ENCODE data around the gene MAPK10. TPM values are rescaled to one million over a fixed set of nuclear protein-coding genes. Genes with fewer than 3 reads are reported as not detected.

Gene MAPK10
- total and polyA plus RNA-seq, 4 experiments from 2014 or later: 0.48 to 0.49 TPM; not detected in 2

DNA sequence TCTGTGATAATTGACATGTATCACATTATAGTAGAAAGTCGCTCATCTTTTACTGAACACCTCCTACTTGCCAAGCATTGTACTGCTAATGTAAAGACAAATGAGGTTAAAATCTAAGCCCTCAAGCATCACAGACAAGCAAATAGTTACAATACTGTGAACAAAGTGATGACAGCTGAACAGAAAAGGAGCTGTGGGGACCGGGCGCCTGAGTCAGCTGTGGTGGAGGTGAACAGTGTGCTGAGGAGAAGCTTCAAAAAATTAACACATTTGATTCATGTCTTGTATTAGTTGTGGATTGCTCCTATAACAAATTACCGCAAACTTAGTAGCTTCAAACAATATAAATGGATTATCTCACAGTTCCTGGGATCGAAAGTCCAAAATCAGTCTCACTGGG lies 124.3 kb downstream of the MAPK10 start:
- no peaks in the 10 kb centered on the region for H3K4me1 Mint-ChIP-seq
- Histone ChIP-seq H3K4me1 (ENCODE audit: insufficient read depth, low read length) (no peaks in the 10 kb centered on the region), H3K27ac (ENCODE audit: low read depth, low read length) (no peak overlapping the region), H3K36me3 (ENCODE audit: insufficient read depth, low read length) (no peaks in the 10 kb centered on the region), H3K9me3 (ENCODE audit: control insufficient read depth in 1 of 2, low read length in 2 of 2) (no peaks in the 10 kb centered on the region), H3K4me3 (ENCODE audit: low read length in 2 of 2) (no peak overlapping the region), H3K27me3 (ENCODE audit: insufficient read depth, low read length) (no peaks in the 10 kb centered on the region)
- no peak for DNase-seq
- ChIA-PET CTCF (ENCODE audit: partially characterized antibody) (no interaction called here), POLR2A (ENCODE audit: partially characterized antibody) (no interaction called here)
- H3K36me3 Mint-ChIP-seq: no peaks in the 10 kb centered on the region
- no peak overlapping the region for H3K4me3 Mint-ChIP-seq
- H3K27ac Mint-ChIP-seq: no peak overlapping the region
- no peaks in the 10 kb centered on the region for H3K27me3 Mint-ChIP-seq
- H3K9me3 Mint-ChIP-seq: peaks cover 9 to 27% (median 12%) of the 10 kb centered on the region in 8 donors
- intact Hi-C loops (cut with micrococcal nuclease): no loop called here

DNA sequence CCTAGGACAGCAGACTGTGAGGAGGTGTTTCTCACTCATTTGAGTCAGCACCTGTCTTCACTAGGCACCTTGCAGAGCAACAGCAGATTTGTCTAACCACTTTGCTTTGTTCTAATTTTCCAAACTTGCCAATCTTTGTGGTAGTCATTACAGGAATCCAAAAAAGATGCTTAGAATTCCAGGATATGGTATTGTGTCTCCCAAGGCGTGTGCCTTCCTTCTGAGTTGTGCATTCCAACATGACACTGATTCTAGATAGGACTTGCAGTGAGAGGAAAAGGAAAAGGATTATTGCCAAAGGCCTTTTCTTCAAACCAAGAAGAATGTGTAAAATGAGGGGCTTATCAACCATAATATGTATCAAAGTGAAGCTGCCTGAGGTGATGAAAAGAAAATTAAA lies 126.2 kb downstream of the MAPK10 start:
- Mint-ChIP-seq H3K27ac (no peak overlapping the region), H3K4me3 (no peak overlapping the region), H3K36me3 (no peaks in the 10 kb centered on the region), H3K4me1 (no peaks in the 10 kb centered on the region), H3K27me3 (no peaks in the 10 kb centered on the region), H3K9me3 (peaks cover 0 to 17% (median 8%) of the 10 kb centered on the region in 8 donors)
- Histone ChIP-seq H3K27me3 (ENCODE audit: insufficient read depth, low read length) (no peaks in the 10 kb centered on the region), H3K4me1 (ENCODE audit: insufficient read depth, low read length) (no peaks in the 10 kb centered on the region), H3K9me3 (ENCODE audit: control insufficient read depth in 1 of 2, low read length in 2 of 2) (no peaks in the 10 kb centered on the region), H3K4me3 (ENCODE audit: low read length in 2 of 2) (no peak overlapping the region), H3K36me3 (ENCODE audit: insufficient read depth, low read length) (no peaks in the 10 kb centered on the region), H3K27ac (ENCODE audit: low read depth, low read length) (no peak overlapping the region)
- CTCF ChIA-PET (ENCODE audit: partially characterized antibody): no interaction called here
- POLR2A ChIA-PET (ENCODE audit: partially characterized antibody): no interaction called here
- intact Hi-C loops (cut with micrococcal nuclease): no loop called here
- DNase-seq: no peak

- H3K27me3 ChIP-seq (ENCODE audit: insufficient read depth, low read length): no peaks in the 10 kb centered on the region
- intact Hi-C loops (cut with micrococcal nuclease): no loop called here
- H3K36me3 Mint-ChIP-seq: no peaks in the 10 kb centered on the region
Observed at GRCh38 chr4:86233090-86233489, 126.8 kb downstream of the MAPK10 start.

GRCh38 chr4:86223472-86223871 lies 136.4 kb downstream of the MAPK10 start:
- H3K4me3 ChIP-seq (ENCODE audit: low read length in 2 of 2): no peak overlapping the region
- no peaks in the 10 kb centered on the region for H3K36me3 ChIP-seq (ENCODE audit: insufficient read depth, low read length)
- Mint-ChIP-seq H3K27me3 (no peaks in the 10 kb centered on the region), H3K4me3 (no peak overlapping the region), H3K36me3 (no peaks in the 10 kb centered on the region), H3K4me1 (no peaks in the 10 kb centered on the region), H3K27ac (no peak overlapping the region), H3K9me3 (peaks cover 0 to 7% (median 3%) of the 10 kb centered on the region in 8 donors)
- ChIA-PET POLR2A (ENCODE audit: partially characterized antibody) (no interaction called here), CTCF (ENCODE audit: partially characterized antibody) (interaction anchor here (0.6 kb wide), 1 partner anchor 1013 kb away, joined by 4 read pairs; no protein-coding TSS in a partner anchor)
- no peak for DNase-seq
- H3K27ac ChIP-seq (ENCODE audit: low read depth, low read length): no peak overlapping the region
- H3K27me3 ChIP-seq (ENCODE audit: insufficient read depth, low read length): no peaks in the 10 kb centered on the region
- no peaks in the 10 kb centered on the region for H3K4me1 ChIP-seq (ENCODE audit: insufficient read depth, low read length)
- intact Hi-C loops (cut with micrococcal nuclease): no loop called here
- no peaks in the 10 kb centered on the region for H3K9me3 ChIP-seq (ENCODE audit: control insufficient read depth in 1 of 2, low read length in 2 of 2)

More at GRCh38 chr4:86233090-86233489, 126.8 kb downstream of the MAPK10 start:
- Mint-ChIP-seq H3K4me3 (no peak overlapping the region), H3K4me1 (no peaks in the 10 kb centered on the region), H3K9me3 (peaks cover 0 to 13% (median 7%) of the 10 kb centered on the region in 8 donors), H3K27ac (no peak overlapping the region), H3K27me3 (no peaks in the 10 kb centered on the region)
- ChIA-PET CTCF (ENCODE audit: partially characterized antibody) (no interaction called here), POLR2A (ENCODE audit: partially characterized antibody) (no interaction called here)
- H3K4me3 ChIP-seq (ENCODE audit: low read length in 2 of 2): no peak overlapping the region
- H3K9me3 ChIP-seq (ENCODE audit: control insufficient read depth in 1 of 2, low read length in 2 of 2): no peaks in the 10 kb centered on the region
- H3K4me1 ChIP-seq (ENCODE audit: insufficient read depth, low read length): no peaks in the 10 kb centered on the region
- H3K36me3 ChIP-seq (ENCODE audit: insufficient read depth, low read length): no peaks in the 10 kb centered on the region
- no peak overlapping the region for H3K27ac ChIP-seq (ENCODE audit: low read depth, low read length)
- DNase-seq: no peak

GRCh38 chr4:86221002-86221401 lies 138.9 kb downstream of the MAPK10 start:
- no peaks in the 10 kb centered on the region for H3K27me3 Mint-ChIP-seq
- intact Hi-C loops (cut with micrococcal nuclease): no loop called here

DNA sequence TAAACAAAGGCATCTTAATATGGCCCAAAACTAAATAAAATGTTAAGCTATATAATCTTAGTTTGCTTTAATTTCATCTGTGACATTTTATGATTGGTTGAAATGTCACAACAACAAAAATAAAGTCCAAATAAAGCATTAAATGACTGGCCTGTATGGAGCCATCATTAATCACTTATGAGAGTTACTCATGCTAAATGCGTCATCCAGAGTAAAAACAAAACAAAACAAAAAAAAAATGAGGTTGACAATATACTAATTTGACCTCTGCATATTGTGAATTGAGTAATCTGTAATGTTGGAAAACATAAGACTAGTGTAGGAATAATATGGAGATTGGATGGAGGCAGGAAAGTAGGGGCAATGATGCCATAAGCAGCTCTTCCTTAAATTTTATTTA lies 139.7 kb downstream of the MAPK10 start:
- Mint-ChIP-seq H3K4me1 (no peaks in the 10 kb centered on the region), H3K4me3 (no peak overlapping the region), H3K36me3 (no peaks in the 10 kb centered on the region), H3K27me3 (no peaks in the 10 kb centered on the region), H3K9me3 (peaks cover 0 to 9% (median 3%) of the 10 kb centered on the region in 8 donors), H3K27ac (no peak overlapping the region)
- Histone ChIP-seq H3K9me3 (ENCODE audit: control insufficient read depth in 1 of 2, low read length in 2 of 2) (no peaks in the 10 kb centered on the region), H3K27me3 (ENCODE audit: insufficient read depth, low read length) (no peaks in the 10 kb centered on the region), H3K36me3 (ENCODE audit: insufficient read depth, low read length) (no peaks in the 10 kb centered on the region), H3K4me1 (ENCODE audit: insufficient read depth, low read length) (no peaks in the 10 kb centered on the region), H3K4me3 (ENCODE audit: low read length in 2 of 2) (no peak overlapping the region), H3K27ac (ENCODE audit: low read depth, low read length) (no peak overlapping the region)
- no peak for DNase-seq
- CTCF ChIA-PET (ENCODE audit: partially characterized antibody): no interaction called here
- POLR2A ChIA-PET (ENCODE audit: partially characterized antibody): no interaction called here
- intact Hi-C loops (cut with micrococcal nuclease): no loop called here

More at GRCh38 chr4:86221002-86221401, 138.9 kb downstream of the MAPK10 start:
- POLR2A ChIA-PET (ENCODE audit: partially characterized antibody): no interaction called here
- Histone ChIP-seq H3K27ac (ENCODE audit: low read depth, low read length) (no peak overlapping the region), H3K9me3 (ENCODE audit: control insufficient read depth in 1 of 2, low read length in 2 of 2) (no peaks in the 10 kb centered on the region), H3K36me3 (ENCODE audit: insufficient read depth, low read length) (no peaks in the 10 kb centered on the region), H3K27me3 (ENCODE audit: insufficient read depth, low read length) (no peaks in the 10 kb centered on the region), H3K4me3 (ENCODE audit: low read length in 2 of 2) (no peak overlapping the region), H3K4me1 (ENCODE audit: insufficient read depth, low read length) (no peaks in the 10 kb centered on the region)
- no peaks in the 10 kb centered on the region for H3K36me3 Mint-ChIP-seq
- peaks cover 0 to 7% (median 3%) of the 10 kb centered on the region in 8 donors for H3K9me3 Mint-ChIP-seq
- H3K4me1 Mint-ChIP-seq: no peaks in the 10 kb centered on the region
- no peak overlapping the region for H3K27ac Mint-ChIP-seq
- CTCF ChIA-PET (ENCODE audit: partially characterized antibody): no interaction called here
- H3K4me3 Mint-ChIP-seq: no peak overlapping the region
- DNase-seq: no peak

DNA sequence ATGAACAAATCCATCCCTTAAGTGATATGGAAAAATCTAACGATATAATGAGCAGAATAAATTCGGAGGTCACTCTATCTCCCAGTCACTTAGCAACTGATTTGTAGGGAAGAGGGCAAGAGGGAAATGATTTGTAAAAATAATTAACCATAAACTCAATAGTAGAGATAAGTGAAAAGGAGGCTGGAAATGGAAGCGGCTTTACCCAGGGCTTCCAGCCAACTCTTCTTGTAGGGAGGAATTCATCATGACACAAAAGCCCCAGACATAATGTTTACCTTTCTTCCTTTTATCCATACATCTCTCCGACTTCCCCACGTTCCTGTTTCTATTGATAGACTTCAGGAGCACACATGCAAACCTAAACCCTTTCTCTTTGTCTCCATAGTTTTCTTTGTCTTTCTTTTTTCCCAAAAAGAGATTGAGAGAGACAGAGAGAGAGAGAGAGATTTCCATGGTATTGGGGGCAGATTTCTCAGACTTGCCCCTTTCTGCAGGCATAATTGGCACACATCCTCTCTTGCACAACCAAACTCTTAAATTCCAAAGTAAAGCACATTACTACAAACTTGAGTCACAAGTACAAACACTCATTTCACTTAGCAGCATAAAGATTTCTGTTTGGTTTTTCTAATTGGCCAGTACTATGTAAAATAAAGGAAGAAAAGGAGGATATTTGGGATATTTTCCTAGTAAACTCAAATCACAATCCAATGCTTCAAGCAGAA lies 140.9 kb downstream of the MAPK10 start:
- Mint-ChIP-seq H3K4me1 (no peaks in the 10 kb centered on the region), H3K9me3 (peaks cover 0 to 15% (median 9%) of the 10 kb centered on the region in 8 donors), H3K27me3 (no peaks in the 10 kb centered on the region), H3K27ac (no peak overlapping the region), H3K36me3 (no peaks in the 10 kb centered on the region), H3K4me3 (no peak overlapping the region)
- Histone ChIP-seq H3K27me3 (ENCODE audit: insufficient read depth, low read length) (no peaks in the 10 kb centered on the region), H3K9me3 (ENCODE audit: control insufficient read depth in 1 of 2, low read length in 2 of 2) (no peaks in the 10 kb centered on the region), H3K36me3 (ENCODE audit: insufficient read depth, low read length) (no peaks in the 10 kb centered on the region), H3K27ac (ENCODE audit: low read depth, low read length) (no peak overlapping the region), H3K4me1 (ENCODE audit: insufficient read depth, low read length) (no peaks in the 10 kb centered on the region), H3K4me3 (ENCODE audit: low read length in 2 of 2) (no peak overlapping the region)
- CTCF ChIA-PET (ENCODE audit: partially characterized antibody): no interaction called here
- intact Hi-C loops (cut with micrococcal nuclease): no loop called here
- DNase-seq: no peak
- POLR2A ChIA-PET (ENCODE audit: partially characterized antibody): no interaction called here
